ENCODE measurements around the gene DCN. TPM values are rescaled to one million over a fixed set of nuclear protein-coding genes. Genes with fewer than 3 reads are reported as not detected.

Gene DCN
- total RNA-seq, 1 donor from 2014 or later, result 843 TPM

GRCh38 chr12:91120781-91121180 is 61.8 kb downstream of the DCN start:
- ATAC-seq (no peak), DNase-seq (no peak)
- Histone ChIP-seq H3K4me1 (no peaks in the 10 kb centered on the region), H3K27ac (no peak overlapping the region), H3K36me3 (no peaks in the 10 kb centered on the region), H3K9me3 (no peaks in the 10 kb centered on the region), H3K4me3 (no peak overlapping the region), H3K27me3 (ENCODE audit: low read depth) (no peaks in the 10 kb centered on the region)
- TF ChIP-seq, protein P1, sequence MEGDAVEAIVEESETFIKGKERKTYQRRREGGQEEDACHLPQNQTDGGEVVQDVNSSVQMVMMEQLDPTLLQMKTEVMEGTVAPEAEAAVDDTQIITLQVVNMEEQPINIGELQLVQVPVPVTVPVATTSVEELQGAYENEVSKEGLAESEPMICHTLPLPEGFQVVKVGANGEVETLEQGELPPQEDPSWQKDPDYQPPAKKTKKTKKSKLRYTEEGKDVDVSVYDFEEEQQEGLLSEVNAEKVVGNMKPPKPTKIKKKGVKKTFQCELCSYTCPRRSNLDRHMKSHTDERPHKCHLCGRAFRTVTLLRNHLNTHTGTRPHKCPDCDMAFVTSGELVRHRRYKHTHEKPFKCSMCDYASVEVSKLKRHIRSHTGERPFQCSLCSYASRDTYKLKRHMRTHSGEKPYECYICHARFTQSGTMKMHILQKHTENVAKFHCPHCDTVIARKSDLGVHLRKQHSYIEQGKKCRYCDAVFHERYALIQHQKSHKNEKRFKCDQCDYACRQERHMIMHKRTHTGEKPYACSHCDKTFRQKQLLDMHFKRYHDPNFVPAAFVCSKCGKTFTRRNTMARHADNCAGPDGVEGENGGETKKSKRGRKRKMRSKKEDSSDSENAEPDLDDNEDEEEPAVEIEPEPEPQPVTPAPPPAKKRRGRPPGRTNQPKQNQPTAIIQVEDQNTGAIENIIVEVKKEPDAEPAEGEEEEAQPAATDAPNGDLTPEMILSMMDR (IDR thresholded peaks at IDR 0.05), result no peak
- intact Hi-C loops (cut with DNase I), result no loop called here

DNA sequence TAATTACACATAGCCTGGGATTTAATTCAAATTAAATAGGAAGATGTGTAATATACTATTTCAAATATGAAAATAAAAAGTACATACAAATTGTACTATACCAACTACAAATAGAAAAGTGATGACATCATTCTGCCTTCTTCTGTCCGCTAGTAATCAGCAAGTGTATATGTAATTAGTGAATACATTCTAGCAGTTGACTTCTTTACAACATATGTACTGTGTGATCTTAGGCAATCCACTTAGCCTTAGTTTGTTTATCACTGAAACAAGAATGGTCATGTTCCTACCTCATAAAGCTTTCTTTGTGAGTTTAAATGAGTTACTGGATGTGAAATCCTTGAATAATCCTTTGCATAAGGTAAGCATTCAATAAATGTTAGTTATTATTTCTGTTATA is 63.5 kb downstream of the DCN start:
- H3K27me3 ChIP-seq (ENCODE audit: low read depth), result no peaks in the 10 kb centered on the region
- no peak for ATAC-seq
- TF ChIP-seq, protein P1 (IDR thresholded peaks at IDR 0.05), result no peak
- no peak for DNase-seq
- H3K4me1 ChIP-seq, result no peaks in the 10 kb centered on the region
- no peaks in the 10 kb centered on the region for H3K36me3 ChIP-seq
- H3K9me3 ChIP-seq, result no peaks in the 10 kb centered on the region
- no peak overlapping the region for H3K27ac ChIP-seq
- intact Hi-C loops (cut with DNase I), result no loop called here
- no peak overlapping the region for H3K4me3 ChIP-seq

DNA sequence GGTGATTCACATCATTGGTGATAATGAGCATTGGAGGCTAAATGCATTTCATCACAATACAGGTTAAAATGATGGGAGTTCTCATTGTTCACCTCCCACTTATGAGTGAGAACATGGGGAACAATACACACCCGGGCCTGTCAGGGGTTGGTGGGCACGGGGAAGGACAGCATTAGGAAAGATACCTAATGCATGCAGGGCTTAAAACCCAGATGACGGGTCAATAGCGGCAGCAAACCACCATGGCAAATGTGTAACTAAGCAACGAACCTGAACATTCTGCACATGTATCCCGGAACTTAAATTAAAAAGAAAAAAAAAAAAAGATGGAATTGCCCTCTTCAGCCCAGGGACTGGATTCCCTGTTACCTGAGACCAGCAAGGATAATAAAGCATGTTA is 69.0 kb downstream of the DCN start:
- Histone ChIP-seq H3K36me3 (no peaks in the 10 kb centered on the region), H3K27ac (no peak overlapping the region), H3K4me3 (no peak overlapping the region), H3K4me1 (no peaks in the 10 kb centered on the region), H3K27me3 (ENCODE audit: low read depth) (no peaks in the 10 kb centered on the region), H3K9me3 (no peaks in the 10 kb centered on the region)
- DNase-seq (no peak), ATAC-seq (no peak)
- TF ChIP-seq, protein P1 (IDR thresholded peaks at IDR 0.05), result no peak
- intact Hi-C loops (cut with DNase I), result no loop called here

- intact Hi-C loops (cut with DNase I), result no loop called here
- ATAC-seq, result peak; percentile 64 to 75
- no peaks in the 10 kb centered on the region for H3K36me3 ChIP-seq
- TF ChIP-seq, protein P1 (IDR thresholded peaks at IDR 0.05), result no peak
- DNase-seq, result no peak
- H3K27me3 ChIP-seq (ENCODE audit: low read depth), result no peaks in the 10 kb centered on the region
- peak within 1 kb of the TSS; percentile 59 for H3K27ac ChIP-seq
- H3K4me3 ChIP-seq, result peak within 1 kb of the TSS; percentile 38
- H3K9me3 ChIP-seq, result no peaks in the 10 kb centered on the region
- no peaks in the 10 kb centered on the region for H3K4me1 ChIP-seq
Measured at GRCh38 chr12:91111366-91112325, 71.0 kb downstream of the DCN start, which contains the start of gene LUM. TSS of gene LUM (minus strand) at chr12:91111494. CDS start at chr12:91108979, 2,515 bp downstream.

DNA sequence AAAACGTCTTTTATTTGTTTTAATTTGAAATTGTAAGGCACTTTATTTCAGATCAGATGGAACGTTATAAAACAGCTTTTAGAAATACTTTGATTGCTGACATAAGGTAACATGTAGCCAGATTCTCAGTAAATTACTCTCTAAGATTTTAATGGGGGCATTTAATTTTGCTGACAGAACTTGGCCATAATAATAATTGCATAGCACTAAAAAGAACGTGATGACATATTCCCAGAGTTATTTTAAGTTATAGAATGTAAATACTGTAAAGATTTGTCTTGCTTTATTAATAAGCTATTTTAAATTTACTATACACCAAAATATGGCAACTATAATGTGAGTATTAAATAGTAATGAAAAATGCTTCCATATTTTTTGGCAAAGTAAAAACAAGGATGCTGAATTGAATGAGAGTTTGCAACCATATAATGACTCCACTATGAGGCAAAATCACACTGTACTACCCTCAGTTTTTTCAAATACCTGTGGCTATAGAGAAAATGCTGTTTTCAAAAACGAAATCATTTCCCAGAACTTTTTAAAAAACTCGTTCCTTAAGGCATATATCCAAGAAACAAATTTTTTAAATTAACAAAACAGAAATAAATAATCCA is 72.2 kb downstream of the DCN start:
- intact Hi-C loops (cut with DNase I), result no loop called here
- Histone ChIP-seq H3K4me1 (no peaks in the 10 kb centered on the region), H3K27me3 (ENCODE audit: low read depth) (no peaks in the 10 kb centered on the region), H3K36me3 (no peaks in the 10 kb centered on the region), H3K27ac (peak overlapping the region; percentile 59), H3K4me3 (peak overlapping the region; percentile 38), H3K9me3 (no peaks in the 10 kb centered on the region)
- TF ChIP-seq, protein P1 (IDR thresholded peaks at IDR 0.05), result no peak
- ATAC-seq (no peak), DNase-seq (no peak)
